GM10847 (cell line): ENCODE measurements around the gene TMEM44.

Experiments used
- POLR2A ChIP-seq: IDR thresholded peaks from 2 replicates; pipeline ENCODE4 v1.6.1; 2011; ENCODE audit not compliant: insufficient read length; ENCODE audit errors: extremely low read depth

Gene TMEM44

GRCh38 chr3:194577986-194578905 lies 55.0 kb downstream of the TMEM44 start:
- no peak for TF ChIP-seq POLR2A

GRCh38 chr3:194575484-194576210 lies 57.6 kb downstream of the TMEM44 start:
- TF ChIP-seq POLR2A: no peak

- no peak for TF ChIP-seq POLR2A
These were observed 58.4 kb downstream of the TMEM44 start for GRCh38 chr3:194574639-194575483.

GRCh38 chr3:194573680-194574437 lies 59.4 kb downstream of the TMEM44 start:
- no peak for TF ChIP-seq POLR2A

- TF ChIP-seq POLR2A: no peak
These were observed 60.2 kb downstream of the TMEM44 start for GRCh38 chr3:194572944-194573491.

GRCh38 chr3:194572143-194572789 lies 61.0 kb downstream of the TMEM44 start:
- TF ChIP-seq POLR2A: no peak

- no peak for TF ChIP-seq POLR2A
These were observed 61.6 kb downstream of the TMEM44 start for GRCh38 chr3:194571491-194572142.

GRCh38 chr3:194570898-194571297 lies 62.3 kb downstream of the TMEM44 start:
- no peak for TF ChIP-seq POLR2A

- TF ChIP-seq POLR2A: no peak
These were observed 63.0 kb downstream of the TMEM44 start for GRCh38 chr3:194570235-194570634.

- TF ChIP-seq POLR2A: no peak
These were observed 64.0 kb downstream of the TMEM44 start for GRCh38 chr3:194569252-194569651.

- TF ChIP-seq POLR2A: no peak
These were observed 67.5 kb downstream of the TMEM44 start for GRCh38 chr3:194565597-194566190.

GRCh38 chr3:194562986-194563385 lies 70.2 kb downstream of the TMEM44 start:
- TF ChIP-seq POLR2A: no peak
